Dedifferentiated amniotic fluid mesenchymal stem cell (primary cell): ENCODE results near the gene TMEM256.
"Not testable (repeated sequence)": the region's sequence is repeated elsewhere in the genome, so short reads cannot be mapped to it uniquely, and the experiment has no call there.

Source experiments
- DNase-seq: peaks from one replicate; pipeline ENCODE4 v3.0.0-alpha.2; 2016; ENCODE audit errors: extremely low spot score

The TMEM256 gene

GRCh38 chr17:7383742-7384488, 20.0 kb downstream of the TMEM256 start:
- no peak for DNase-seq

- no peak for DNase-seq
These were observed 20.5 kb downstream of the TMEM256 start for GRCh38 chr17:7383371-7383741.

- DNase-seq: no peak
These were observed 21.0 kb downstream of the TMEM256 start for GRCh38 chr17:7382901-7383300.

- DNase-seq: no peak
These were observed 22.8 kb downstream of the TMEM256 start, which contains the start of gene TNK1 for GRCh38 chr17:7380855-7381683. TSS of gene TNK1 (plus strand) at chr17:7381089. CDS start at chr17:7382927, 1,838 bp downstream.

GRCh38 chr17:7380321-7380720, 23.6 kb downstream of the TMEM256 start:
- DNase-seq: no peak

- DNase-seq: no peak
These were observed 24.8 kb downstream of the TMEM256 start for GRCh38 chr17:7379134-7379533.

- no peak for DNase-seq
These were observed 29.5 kb downstream of the TMEM256 start for GRCh38 chr17:7374353-7374752.

GRCh38 chr17:7370853-7371252, 33.0 kb downstream of the TMEM256 start:
- DNase-seq: no peak

GRCh38 chr17:7369825-7370224, 34.1 kb downstream of the TMEM256 start:
- DNase-seq: no peak

GRCh38 chr17:7368599-7368994, 35.3 kb downstream of the TMEM256 start:
- DNase-seq: not testable (repeated sequence)

- DNase-seq: no peak
These were observed 35.8 kb downstream of the TMEM256 start for GRCh38 chr17:7367918-7368598.

- no peak for DNase-seq
These were observed 36.8 kb downstream of the TMEM256 start for GRCh38 chr17:7367083-7367482.

GRCh38 chr17:7365963-7366362, 37.9 kb downstream of the TMEM256 start:
- DNase-seq: not testable (repeated sequence)

- DNase-seq: no peak
These were observed 40.6 kb downstream of the TMEM256 start for GRCh38 chr17:7363311-7363710.

- no peak for DNase-seq
These were observed 42.0 kb downstream of the TMEM256 start for GRCh38 chr17:7361906-7362305.

- DNase-seq: no peak
These were observed 46.5 kb downstream of the TMEM256 start for GRCh38 chr17:7357381-7357780.

GRCh38 chr17:7356756-7357155, 47.1 kb downstream of the TMEM256 start:
- no peak for DNase-seq

- DNase-seq: no peak
These were observed 47.8 kb downstream of the TMEM256 start for GRCh38 chr17:7356072-7356549.

GRCh38 chr17:7355573-7355972, 48.3 kb downstream of the TMEM256 start:
- no peak for DNase-seq

GRCh38 chr17:7355053-7355452, 48.8 kb downstream of the TMEM256 start, which contains the start of gene TMEM95:
TSS of gene TMEM95 (plus strand) at chr17:7355156. CDS start at chr17:7355205, 49 bp downstream.
- peak; percentile 19 for DNase-seq

- DNase-seq: no peak
These were observed 49.5 kb downstream of the TMEM256 start for GRCh38 chr17:7354262-7354843.
